ENCODE data around the gene SLC4A9. TPM values are rescaled to one million over a fixed set of nuclear protein-coding genes. Genes with fewer than 3 reads are reported as not detected.
A peak's percentile ranks its signal among the peaks of the same experiment; 100 is the strongest.
"Not testable (repeated sequence)": the region's sequence is repeated elsewhere in the genome, so short reads cannot be mapped to it uniquely, and the experiment has no call there.

Gene SLC4A9
- total RNA-seq, 1 experiment from 2014 or later, result not detected

- no peak for DNase-seq (ENCODE audit: low read depth)
These were observed 38.4 kb downstream of the SLC4A9 start for GRCh38 chr5:140398379-140398811.

- no peak for DNase-seq (ENCODE audit: low read depth)
These were observed 40.2 kb downstream of the SLC4A9 start for GRCh38 chr5:140399979-140400729.

- peak; percentile 94 for DNase-seq (ENCODE audit: low read depth)
These were observed 40.9 kb downstream of the SLC4A9 start for GRCh38 chr5:140400730-140401361.

DNA sequence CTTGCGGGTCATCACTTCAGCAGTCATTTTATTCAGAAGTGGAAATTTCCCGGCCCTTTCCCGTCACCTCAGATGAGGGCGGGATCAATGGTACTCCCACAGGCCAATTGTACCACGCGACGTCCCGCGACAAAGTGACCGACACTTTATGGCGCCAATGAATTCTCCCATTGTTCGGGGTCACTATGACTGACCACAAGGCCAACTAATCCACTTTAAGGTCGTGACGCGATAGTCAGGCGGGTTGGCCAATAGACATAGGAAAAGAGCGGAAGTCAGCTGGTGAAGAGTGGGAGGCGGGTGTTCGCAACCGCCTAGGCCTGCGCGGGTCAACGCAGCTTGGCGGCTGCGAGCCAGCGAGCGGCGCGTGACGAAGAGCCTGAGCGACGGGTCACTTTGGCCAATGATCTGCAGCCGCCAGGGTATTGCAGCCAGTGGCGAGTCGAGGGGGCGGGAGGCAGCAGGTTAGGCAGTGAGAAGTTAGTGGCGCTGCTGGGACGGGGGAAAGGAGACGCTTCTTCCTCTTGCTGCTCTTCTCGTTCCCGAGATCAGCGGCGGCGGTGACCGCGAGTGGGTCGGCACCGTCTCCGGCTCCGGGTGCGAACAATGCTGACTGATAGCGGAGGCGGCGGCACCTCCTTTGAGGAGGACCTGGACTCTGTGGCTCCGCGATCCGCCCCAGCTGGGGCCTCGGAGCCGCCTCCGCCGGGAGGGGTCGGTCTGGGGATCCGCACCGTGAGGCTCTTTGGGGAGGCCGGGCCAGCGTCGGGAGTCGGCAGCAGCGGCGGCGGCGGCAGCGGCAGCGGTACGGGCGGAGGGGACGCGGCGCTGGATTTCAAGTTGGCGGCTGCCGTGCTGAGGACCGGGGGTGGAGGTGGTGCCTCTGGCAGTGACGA, 41.6 kb downstream of the SLC4A9 start, which contains the start of gene ANKHD1:
TSS of gene ANKHD1 (plus strand) at position 472 of the 896 bp plus-strand sequence. CDS start at position 607, 135 bp downstream.
- DNase-seq (ENCODE audit: low read depth), result peak; percentile 100

DNA sequence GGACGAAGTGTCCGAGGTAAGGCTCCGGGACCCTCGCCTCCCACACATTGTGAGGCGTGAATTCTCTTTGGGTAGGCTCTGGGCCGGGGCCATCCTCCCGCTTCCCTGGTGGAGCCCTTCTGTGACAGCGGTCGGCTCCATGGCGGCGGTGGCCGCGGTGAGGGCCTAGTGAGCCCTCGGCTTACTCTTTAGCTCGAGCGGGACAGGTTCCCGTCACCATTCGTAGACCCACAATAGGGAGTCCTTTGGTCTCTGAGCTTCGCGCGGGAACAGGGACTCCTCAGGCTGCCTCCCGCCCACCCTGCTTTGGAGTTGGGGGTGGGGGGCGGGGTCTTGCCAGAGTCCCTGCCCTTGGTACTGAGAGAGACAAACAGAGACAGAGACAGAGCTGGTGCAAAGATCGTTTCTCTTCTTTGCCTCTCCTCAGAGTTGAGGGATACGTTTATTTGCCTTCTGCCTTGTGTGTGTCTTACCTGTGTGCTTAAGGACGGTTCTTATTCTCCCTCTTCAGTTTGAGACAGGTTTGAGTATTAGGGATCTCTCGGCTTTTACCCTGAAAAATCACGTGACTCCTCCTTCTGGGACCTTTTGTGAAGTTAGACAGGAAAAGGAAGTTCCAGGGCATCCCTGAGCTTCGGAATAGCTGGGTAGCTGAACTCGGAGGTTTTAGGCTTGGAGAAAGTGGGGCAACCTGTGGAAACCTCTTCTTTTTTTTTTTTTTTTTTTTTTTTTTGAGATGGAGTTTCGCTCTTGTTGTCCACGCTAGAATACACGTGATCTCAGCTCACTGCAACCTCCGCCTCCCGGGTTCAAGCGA, 42.5 kb downstream of the SLC4A9 start:
- DNase-seq (ENCODE audit: low read depth), result peak; percentile 53

- DNase-seq (ENCODE audit: low read depth), result no peak
These were observed 43.6 kb downstream of the SLC4A9 start for GRCh38 chr5:140403613-140404012.

DNA sequence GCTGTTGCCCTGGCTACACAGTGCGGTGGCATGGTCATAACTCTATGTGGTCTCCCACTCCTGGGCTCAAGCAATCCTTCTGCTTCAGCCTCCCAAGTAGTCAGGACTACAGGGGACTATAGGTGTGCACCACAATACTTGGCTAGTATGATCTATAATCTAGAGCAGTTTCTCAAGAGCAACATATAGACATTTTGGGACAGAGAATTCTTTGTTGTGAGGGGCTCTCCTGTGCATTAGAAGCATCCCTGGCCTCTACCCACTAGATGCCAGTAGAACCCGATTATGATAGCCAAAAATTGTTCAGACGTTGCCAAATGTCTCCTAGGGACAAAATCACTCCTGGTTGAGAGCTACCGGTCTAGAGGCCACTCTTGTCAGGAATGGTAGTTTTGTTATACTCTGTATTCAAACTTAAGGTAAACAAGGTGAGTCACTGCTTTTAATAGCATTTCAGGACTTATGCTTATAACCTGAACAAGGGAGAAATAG, 48.8 kb downstream of the SLC4A9 start:
- DNase-seq (ENCODE audit: low read depth), result no peak

- DNase-seq (ENCODE audit: low read depth), result no peak
These were observed 53.2 kb downstream of the SLC4A9 start for GRCh38 chr5:140413230-140413629.

GRCh38 chr5:140417235-140417634, 57.2 kb downstream of the SLC4A9 start:
- no peak for DNase-seq (ENCODE audit: low read depth)

GRCh38 chr5:140418862-140419520, 59.0 kb downstream of the SLC4A9 start:
- DNase-seq (ENCODE audit: low read depth), result no peak

GRCh38 chr5:140420226-140420570, 60.2 kb downstream of the SLC4A9 start:
- peak; percentile 25 for DNase-seq (ENCODE audit: low read depth)

DNA sequence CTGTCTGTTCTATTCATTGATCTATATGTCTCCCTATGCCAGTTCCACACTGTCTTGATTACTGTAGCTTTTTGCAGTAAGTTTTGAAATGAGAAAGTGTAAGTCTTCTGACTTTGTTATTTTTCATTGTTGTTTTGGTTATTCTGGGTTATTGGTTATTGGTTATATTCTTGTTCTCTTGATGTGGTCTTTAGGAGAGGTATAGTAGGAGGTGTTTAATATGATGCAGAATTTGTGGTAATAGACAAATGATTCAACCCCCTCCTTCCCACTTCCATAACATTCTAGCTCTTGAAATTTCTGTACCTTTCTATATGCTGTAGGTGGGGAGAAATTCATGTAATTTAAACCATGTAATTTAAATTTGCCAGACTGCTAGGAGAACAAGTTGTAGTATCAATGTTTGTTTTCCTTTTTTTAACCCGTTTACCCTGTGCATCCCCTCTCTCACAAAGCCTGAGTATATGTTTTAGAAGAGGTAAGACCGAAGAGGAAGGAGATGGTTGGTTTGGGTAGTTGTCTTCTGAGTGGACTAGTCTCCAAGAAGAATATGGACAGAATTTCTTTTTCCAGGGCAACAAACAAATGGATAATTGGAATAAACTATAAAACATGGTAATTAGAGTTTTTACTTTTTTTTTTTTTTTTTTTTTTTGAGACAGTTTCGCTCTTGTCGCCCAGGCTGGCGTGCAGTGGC, 60.8 kb downstream of the SLC4A9 start:
- DNase-seq (ENCODE audit: low read depth), result no peak

GRCh38 chr5:140421375-140421774, 61.4 kb downstream of the SLC4A9 start:
- not testable (repeated sequence) for DNase-seq (ENCODE audit: low read depth)

GRCh38 chr5:140423609-140424008, 63.6 kb downstream of the SLC4A9 start:
- DNase-seq (ENCODE audit: low read depth), result no peak

DNA sequence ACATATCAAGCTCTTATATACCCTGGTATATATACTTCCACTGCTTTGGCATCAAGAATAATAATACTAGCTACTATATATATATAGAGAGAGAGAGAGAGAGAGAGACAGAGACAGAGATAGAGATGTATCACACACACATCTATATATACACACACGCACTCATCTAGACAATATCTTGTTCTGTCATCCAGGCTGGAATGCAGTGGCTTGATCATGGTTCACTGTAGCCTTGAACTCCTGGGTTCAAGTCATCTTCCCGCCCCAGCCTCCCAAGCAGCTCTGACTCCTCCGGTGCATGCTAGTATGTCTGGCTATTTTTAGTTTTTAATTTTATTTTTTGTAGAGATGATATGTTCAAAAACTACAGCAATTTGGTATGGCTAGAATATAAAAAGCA, 64.1 kb downstream of the SLC4A9 start:
- no peak for DNase-seq (ENCODE audit: low read depth)

Other genes with a start within 250 kb of the SLC4A9 start
- 8.0 and 9.2 TPM in 2 replicates for gene PURA, start 246.1 kb upstream of the SLC4A9 start, total RNA-seq (2014; rRNA removed)
- 3.1 and 3.4 TPM in 2 replicates for gene IGIP, start 234.3 kb upstream of the SLC4A9 start, total RNA-seq (2014; rRNA removed)
- gene CYSTM1, start 185.0 kb upstream of the SLC4A9 start, total RNA-seq (2014; rRNA removed), result 1.0 and 2.6 TPM in 2 replicates
- gene PFDN1, start 57.1 kb upstream of the SLC4A9 start, total RNA-seq (2014; rRNA removed), result 82.8 and 85.9 TPM in 2 replicates
- gene HBEGF, start 13.6 kb upstream of the SLC4A9 start, total RNA-seq (2014; rRNA removed), result 1.8 and 1.9 TPM in 2 replicates
- 35.7 and 37.2 TPM in 2 replicates for gene ANKHD1, start 41.6 kb downstream of the SLC4A9 start, total RNA-seq (2014; rRNA removed)
- 1.6 TPM in 1 of 2 replicates, not detected in the other for gene EIF4EBP3, start 187.5 kb downstream of the SLC4A9 start, total RNA-seq (2014; rRNA removed)
- gene SRA1, start 197.3 kb downstream of the SLC4A9 start, total RNA-seq (2014; rRNA removed), result 44.2 and 47.4 TPM in 2 replicates
- 17.2 and 19.4 TPM in 2 replicates for gene APBB3, start 204.4 kb downstream of the SLC4A9 start, total RNA-seq (2014; rRNA removed)
- 51.0 and 56.2 TPM in 2 replicates for gene SLC35A4, start 204.6 kb downstream of the SLC4A9 start, total RNA-seq (2014; rRNA removed)

Measured in LHCN-M2 (cell line).